Right forelimb (tissue), 1 donor: ENCODE results near the gene CAGE1.
"Not testable (repeated sequence)": the region's sequence is repeated elsewhere in the genome, so short reads cannot be mapped to it uniquely, and the experiment has no call there.

ENCODE experiments used
- DNase-seq: peaks from one replicate; pipeline ENCODE4 v3.0.0-alpha.2; 2018

The CAGE1 gene

DNA sequence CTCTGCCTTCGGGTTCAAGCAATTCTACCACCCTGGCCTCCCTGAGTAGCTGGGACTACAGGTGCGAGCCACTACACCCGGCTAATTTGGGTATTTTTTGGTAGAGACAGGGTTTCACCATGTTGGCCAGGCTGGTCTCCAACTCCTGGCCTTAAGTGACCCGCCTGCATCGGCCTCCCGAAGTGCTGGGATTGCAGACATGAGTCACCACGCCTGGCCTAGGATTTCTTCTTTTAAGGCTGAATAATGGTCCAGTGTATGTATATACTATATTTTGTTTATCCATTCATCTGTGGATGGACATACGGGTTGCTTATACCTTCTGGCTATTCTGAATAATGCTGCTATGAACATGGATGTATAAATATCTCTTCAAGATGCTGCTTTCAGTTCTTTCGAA lies 17.2 kb upstream of the CAGE1 start:
- no peak for DNase-seq

GRCh38 chr6:7404546-7404945 lies 15.0 kb upstream of the CAGE1 start:
- DNase-seq: no peak

DNA sequence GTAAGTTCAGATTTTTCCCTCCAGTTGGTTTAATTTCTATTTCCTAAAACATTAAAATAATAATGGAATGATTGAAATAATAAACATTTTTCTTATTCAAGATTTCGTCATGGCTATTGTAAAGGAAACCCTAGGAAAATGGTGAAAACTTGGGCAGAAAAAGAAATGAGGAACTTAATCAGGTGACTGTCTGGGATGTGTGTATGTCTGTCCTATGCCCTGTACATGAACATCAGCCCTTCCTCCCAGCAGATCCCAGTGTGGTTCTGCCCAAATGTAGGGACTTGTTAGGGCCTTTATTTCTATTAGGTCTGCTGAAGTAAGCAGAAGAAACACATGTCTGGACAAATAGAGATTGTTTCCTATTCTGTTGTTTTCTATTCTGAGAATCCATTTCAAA lies 13.2 kb upstream of the CAGE1 start:
- DNase-seq: no peak

DNA sequence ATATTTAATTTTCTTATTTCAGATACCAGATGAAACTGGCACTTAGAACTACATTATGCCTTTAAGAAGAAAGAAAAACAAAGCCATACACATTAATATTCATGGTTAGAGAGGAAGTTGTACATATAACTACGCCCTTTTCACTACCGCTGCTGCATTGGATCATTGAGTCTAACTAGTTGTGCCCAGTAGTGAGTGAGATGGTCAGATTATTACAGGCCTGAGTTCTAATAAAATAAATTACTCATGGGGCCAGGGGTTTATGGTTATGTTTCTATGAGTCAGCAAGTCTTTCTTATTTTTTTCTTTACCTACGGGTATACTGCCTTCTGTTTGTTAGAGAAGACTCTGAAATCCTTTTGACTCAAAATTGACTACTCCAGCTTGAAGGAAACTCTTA lies 11.5 kb upstream of the CAGE1 start:
- no peak for DNase-seq

DNA sequence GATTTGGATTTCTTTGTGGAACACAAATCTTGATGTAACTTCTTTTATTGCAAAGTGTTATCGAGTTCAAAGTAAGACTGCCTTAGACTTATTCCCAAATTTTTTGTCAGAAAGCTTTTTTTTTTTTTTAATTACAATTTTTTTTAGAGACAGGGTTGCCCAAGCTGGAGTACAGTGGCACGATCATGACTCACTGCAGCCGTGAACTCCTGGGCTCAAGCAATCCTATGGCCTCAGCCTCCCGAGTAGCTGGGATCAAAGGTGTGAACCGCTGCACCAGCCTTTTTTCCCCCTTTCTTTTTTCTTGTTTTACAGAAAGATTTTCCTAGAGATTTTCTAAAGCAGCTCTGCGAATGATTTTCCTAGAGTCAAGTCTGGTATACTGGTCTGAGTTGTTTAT lies 2.9 kb upstream of the CAGE1 start:
- no peak for DNase-seq

DNA sequence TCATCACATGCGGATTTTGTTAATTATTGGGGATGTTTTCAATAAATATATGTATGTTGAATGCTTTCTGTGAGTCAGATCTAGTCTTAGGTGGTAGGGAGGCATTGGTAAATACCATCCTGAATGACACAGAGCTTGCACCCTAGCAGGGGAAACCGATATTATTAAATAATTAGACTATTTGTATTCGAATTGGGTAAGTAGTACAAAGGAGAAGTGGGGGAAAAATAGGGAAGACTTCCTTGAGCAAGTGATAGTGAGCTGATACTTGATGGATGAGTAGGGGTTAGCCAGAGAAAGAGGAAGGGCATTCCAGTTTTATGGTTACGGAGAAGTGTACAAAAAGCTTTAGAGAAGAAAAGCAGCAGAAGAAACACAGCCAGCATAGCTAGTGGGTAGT lies 1.6 kb upstream of the CAGE1 start:
- DNase-seq: no peak

DNA sequence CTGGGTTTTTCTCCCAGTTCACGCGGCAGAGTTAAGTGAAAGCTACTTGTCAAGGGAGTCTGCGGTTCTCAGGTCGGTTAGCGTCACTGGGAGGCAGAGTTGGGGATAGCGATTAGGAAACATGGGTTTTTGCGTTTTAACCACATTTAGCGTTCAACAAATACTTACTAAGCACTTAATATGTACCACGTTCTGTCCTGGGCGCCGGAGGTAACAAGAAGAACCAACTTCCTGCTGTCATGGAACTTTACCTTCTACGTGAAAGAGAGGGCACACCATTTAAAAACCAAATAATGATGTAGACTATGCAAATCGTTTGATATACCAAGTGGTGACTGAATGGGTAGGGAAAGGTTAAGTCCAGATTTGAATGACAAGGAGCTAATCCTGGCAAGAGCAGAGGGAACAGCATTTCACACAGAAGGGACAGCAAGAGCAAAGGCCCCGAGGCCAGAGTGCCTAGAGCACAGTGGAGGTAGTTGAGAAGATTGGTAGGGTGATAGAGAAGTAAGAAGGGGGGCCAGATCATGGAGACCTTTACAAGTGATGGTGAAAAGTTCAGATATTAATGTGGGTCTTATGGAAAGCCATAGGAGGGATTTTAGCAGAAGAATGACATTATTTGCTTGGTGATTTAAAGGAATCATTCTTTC lies 810 bp upstream of the CAGE1 start:
- DNase-seq: no peak

DNA sequence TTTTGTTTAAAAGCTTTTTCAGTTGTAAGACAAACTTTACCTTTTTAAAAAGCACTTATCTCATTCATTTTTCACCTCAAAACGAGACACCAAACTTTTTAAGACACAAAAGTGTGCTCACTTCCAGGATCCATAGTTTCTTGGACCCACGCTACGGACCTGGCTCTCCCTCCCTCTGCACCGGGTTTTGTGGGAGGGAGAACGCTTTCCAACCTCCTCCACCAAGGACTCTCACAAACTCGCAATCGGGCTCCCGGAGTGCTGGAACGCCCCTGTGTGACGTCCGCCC lies 436 bp downstream of the CAGE1 start:
- DNase-seq: no peak

GRCh38 chr6:7381092-7381491 lies 8.4 kb downstream of the CAGE1 start:
- no peak for DNase-seq

DNA sequence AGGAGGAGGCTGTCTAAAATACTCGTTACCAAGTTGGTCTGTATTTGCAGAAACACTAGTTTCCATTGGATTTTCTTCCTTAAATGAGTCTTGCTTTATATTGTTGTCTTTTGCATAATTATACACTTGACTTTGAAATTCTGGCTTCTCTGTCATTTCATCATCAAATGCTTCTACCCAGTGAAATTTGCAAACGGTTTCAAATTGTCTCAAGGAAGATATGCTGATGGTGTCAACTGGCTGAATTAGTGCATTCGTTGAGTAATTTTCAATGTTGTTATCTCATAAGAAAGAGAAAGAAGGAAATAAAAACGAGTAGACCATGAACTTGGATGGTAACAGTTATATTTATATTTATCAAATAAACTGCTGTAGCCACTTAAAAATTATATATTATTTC lies 10.8 kb downstream of the CAGE1 start:
- no peak for DNase-seq

DNA sequence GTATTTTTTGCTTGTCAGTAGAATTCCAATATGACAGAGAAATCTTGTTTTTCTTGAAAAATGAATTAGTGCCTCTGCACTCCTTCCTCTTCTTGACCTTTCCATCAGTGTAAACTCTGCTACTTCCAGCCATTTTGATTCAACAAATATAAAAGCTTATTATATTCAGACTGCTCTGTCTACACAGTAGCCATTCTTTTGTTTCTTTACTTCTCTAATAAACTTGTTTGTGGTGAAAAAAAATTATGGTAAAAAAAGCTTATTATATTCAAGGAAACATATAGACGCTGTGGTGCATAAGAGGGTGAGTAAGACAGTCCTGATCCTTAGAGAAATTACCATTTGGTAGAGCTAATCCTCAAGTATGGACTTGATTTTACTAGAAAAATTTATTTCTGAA lies 11.6 kb downstream of the CAGE1 start:
- DNase-seq: no peak

DNA sequence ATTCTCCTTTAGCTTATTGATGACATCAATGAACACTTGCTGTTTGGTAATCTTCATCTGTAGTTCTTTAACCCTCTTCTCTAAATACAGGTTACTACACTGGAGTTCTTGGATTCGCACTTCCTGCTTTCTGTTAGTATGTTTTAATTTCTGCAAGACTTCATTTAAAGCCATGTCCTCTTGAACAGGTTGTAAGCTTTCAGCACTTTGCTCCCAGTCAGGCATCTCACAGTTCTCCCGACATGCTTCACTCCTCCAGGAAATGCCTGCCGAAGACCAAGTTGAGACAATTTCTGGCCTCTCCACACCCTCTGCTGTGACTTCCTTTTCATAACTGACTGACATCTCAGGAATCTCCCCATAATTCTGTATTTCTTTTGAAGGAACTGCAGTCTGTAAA lies 15.8 kb downstream of the CAGE1 start:
- DNase-seq: no peak

DNA sequence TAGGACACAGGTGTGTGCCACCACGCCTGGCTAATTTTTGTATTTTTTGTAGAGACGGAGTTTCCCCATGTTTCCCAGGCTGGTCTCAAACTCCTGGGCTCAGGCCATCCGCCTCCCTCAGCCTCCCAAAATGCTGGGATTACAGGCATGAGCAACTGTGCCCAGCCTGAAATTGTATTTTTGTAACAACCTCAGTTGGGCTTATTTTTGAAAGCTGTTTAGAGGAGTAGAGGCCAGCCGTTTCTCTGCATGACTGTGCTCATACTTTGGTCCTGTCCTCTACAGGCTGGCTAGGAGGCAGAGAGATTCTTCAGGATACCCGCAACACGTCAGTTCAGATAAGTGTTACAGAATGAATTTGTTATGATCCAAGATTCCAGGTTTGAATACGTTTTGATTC lies 22.1 kb downstream of the CAGE1 start:
- no peak for DNase-seq

- DNase-seq: not testable (repeated sequence)
Observed at GRCh38 chr6:7351916-7352315, 37.6 kb downstream of the CAGE1 start.

- DNase-seq: not testable (repeated sequence)
Observed at GRCh38 chr6:7350591-7350990, 39.0 kb downstream of the CAGE1 start.

DNA sequence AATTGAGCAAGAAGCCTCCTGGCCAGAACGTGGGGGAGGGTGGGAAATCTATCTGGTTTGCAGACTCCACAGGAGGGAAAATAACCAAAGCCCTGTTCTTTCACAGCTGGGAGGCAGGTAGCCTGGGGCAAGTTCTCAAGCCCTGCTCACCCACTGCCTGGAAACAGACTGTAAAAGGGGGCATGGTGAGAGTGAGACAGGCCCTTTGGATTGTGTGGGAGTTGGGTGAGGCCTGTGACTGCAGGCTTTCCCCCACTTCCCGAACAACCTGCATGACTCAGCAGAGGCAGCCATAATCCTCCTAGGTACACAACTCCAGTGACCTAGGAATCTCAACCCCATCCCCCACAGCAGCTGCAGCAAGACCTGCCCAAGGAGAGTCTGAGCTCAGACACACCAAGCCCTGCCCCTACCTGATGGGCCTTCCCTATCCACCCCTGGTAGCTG lies 42.0 kb downstream of the CAGE1 start:
- not testable (repeated sequence) for DNase-seq

GRCh38 chr6:7344773-7345450 lies 44.6 kb downstream of the CAGE1 start:
- not testable (repeated sequence) for DNase-seq

GRCh38 chr6:7343546-7344475 lies 45.7 kb downstream of the CAGE1 start:
- no peak for DNase-seq

GRCh38 chr6:7341989-7342742 lies 47.4 kb downstream of the CAGE1 start:
- DNase-seq: no peak

DNA sequence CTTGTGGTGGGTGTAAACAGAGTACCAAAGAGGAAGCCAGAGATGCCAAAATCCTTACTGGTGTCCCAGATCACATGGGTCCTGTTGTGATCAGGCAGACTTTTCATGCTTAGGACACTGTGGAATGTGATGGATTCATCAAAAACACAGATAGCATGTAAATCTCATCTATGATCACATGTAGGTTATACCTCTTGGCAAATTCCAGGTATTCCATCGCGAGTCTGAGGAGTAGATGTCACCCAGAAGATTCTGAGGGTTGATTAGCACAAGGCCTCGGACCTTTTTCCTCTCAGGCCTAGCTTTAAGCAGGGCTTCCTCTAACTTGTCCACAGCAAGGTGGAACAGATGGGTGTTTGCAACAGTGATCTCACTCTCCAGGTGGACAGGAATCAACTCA lies 48.3 kb downstream of the CAGE1 start:
- no peak for DNase-seq

DNA sequence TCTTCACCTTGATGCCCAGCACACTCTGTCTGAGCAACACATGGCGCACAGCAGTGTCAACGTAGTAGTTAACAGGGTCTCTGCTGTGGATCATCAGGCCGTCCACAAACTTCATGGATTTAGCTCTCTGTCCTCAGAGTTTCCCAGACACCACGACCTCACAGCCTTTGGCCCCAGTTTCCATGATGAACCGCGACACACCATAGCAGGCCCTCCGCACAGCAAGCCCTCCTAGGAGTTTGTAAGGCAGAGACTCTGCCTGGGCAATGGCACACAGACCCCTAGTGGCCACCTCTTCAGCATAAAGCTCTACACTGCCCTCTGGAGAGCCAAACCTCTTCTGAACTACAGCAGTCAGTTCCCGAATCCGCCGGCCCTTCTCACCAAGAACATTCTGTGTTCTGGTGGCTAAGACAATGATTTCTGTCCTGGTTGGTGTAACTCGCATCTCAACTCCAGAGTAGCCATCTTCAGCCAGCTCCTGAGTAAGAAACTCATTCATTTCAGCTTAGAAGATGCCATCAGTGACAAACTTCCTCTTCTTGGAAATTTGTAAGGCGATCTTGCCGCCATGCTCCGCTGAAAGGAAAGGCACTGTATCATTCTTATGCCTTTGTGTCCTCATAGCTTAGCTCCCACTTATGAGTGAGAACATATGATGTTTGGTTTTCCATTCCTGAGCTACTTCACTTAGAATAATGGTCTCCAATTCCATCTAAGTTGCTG lies 50.4 kb downstream of the CAGE1 start:
- DNase-seq: not testable (repeated sequence)

- DNase-seq: no peak
Observed at GRCh38 chr6:7338031-7338430, 51.5 kb downstream of the CAGE1 start.

- DNase-seq: no peak
Observed at GRCh38 chr6:7335519-7335918, 54.0 kb downstream of the CAGE1 start.
